IMR-90 (cell line): Measurements from ENCODE around the gene RPH3AL. TPM values are rescaled to one million over a fixed set of nuclear protein-coding genes. Genes with fewer than 3 reads are reported as not detected.

Experiments
- ATAC-seq: fragments of 200-7000 bp; cut with Tn5 transposase; 2 replicates; pipeline ENCODE4 v1.9.1; 2020; ENCODE audit warnings: low read depth, mild to moderate bottlenecking, moderate library complexity
- BruUV-seq: library from RNA; stranded (reverse); fragments of 400-500 nt; replicated peaks from 2 replicates; lab custom pipeline; 2021; lab: Mats Ljungman, UMichigan
- CTCF ChIA-PET: fragments of 300-600 bp; formaldehyde crosslinking; extraction: SDS; loops from one replicate; lab custom pipeline; 2021; ENCODE audit warnings: antibody characterized with exemption; lab: Yijun Ruan, JAX
- POLR2A ChIA-PET: fragments of 300-600 bp; sonication (Branson Sonifier 250); formaldehyde crosslinking; loops from one replicate; lab custom pipeline; 2022; ENCODE audit warnings: antibody characterized with exemption; ENCODE audit not compliant: unreplicated experiment; lab: Charles Lee
- DNase-seq: peaks from one replicate; pipeline ENCODE4 v3.0.0; 2013
- H2AFZ ChIP-seq: replicated peaks from 2 replicates; pipeline ENCODE3; 2013; ENCODE audit warnings: low read length, mild to moderate bottlenecking; ENCODE audit not compliant: poor library complexity
- H2AK5ac ChIP-seq: 2 replicates; pipeline ENCODE4 v1.6.1; 2013; ENCODE audit warnings: low read depth, low read length, inconsistent platforms
- H2AK9ac ChIP-seq: replicated peaks from 2 replicates; pipeline ENCODE3; 2013; ENCODE audit warnings: mild to moderate bottlenecking, low read depth, low read length, moderate library complexity; ENCODE audit not compliant: poor library complexity
- H2BK120ac ChIP-seq: 2 replicates; pipeline ENCODE4 v1.6.1; 2013; ENCODE audit warnings: low read depth, low read length, inconsistent platforms
- H2BK15ac ChIP-seq: 3 replicates; pipeline ENCODE4 v1.6.1; 2013; ENCODE audit warnings: low read depth, low read length, inconsistent platforms
- H2BK20ac ChIP-seq: 2 replicates; pipeline ENCODE4 v1.6.1; 2013; ENCODE audit warnings: low read depth, mild to moderate bottlenecking, inconsistent platforms, low read length, moderate library complexity
- H2BK5ac ChIP-seq: 2 replicates; pipeline ENCODE4 v1.6.1; 2013; ENCODE audit warnings: mild to moderate bottlenecking, low read depth, low read length, inconsistent platforms; ENCODE audit not compliant: poor library complexity, severe bottlenecking
- H3K14ac ChIP-seq: replicated peaks from 2 replicates; pipeline ENCODE4 v1.6.1; 2013; ENCODE audit warnings: low read depth, low read length, inconsistent platforms
- H3K18ac ChIP-seq: 2 replicates; pipeline ENCODE4 v1.6.1; 2013; ENCODE audit warnings: low read depth, low read length, control low read depth
- H3K23ac ChIP-seq: 2 replicates; pipeline ENCODE4 v1.6.1; 2013; ENCODE audit warnings: low read depth, low read length, inconsistent platforms
- H3K27ac ChIP-seq: 2 replicates; pipeline ENCODE4 v1.5.1; 2013; ENCODE audit warnings: mild to moderate bottlenecking, control low read depth, low read length; ENCODE audit not compliant: insufficient read depth
- H3K27me3 ChIP-seq: 2 replicates; pipeline ENCODE4 v1.6.1; 2013; ENCODE audit warnings: low read length; ENCODE audit not compliant: control insufficient read depth, insufficient read depth
- H3K36me3 ChIP-seq: 2 replicates; pipeline ENCODE4 v1.6.1; 2013; ENCODE audit warnings: low read length, mixed read lengths; ENCODE audit not compliant: control insufficient read depth, insufficient read depth
- H3K4ac ChIP-seq: 2 replicates; pipeline ENCODE4 v1.6.1; 2013; ENCODE audit warnings: low read depth, low read length, inconsistent platforms
- H3K4me1 ChIP-seq: 2 replicates; pipeline ENCODE4 v1.6.1; 2013; ENCODE audit warnings: low read length, mixed read lengths; ENCODE audit not compliant: control insufficient read depth, insufficient read depth
- H3K4me2 ChIP-seq: 2 replicates; pipeline ENCODE4 v1.6.1; 2013; ENCODE audit warnings: low read depth, mild to moderate bottlenecking, control low read depth, low read length, moderate library complexity
- H3K4me3 ChIP-seq: 2 replicates; pipeline ENCODE4 v1.5.1; 2013; ENCODE audit warnings: low read depth, mild to moderate bottlenecking, control low read depth, low read length, moderate library complexity; ENCODE audit not compliant: insufficient read depth
- H3K56ac ChIP-seq: 2 replicates; pipeline ENCODE4 v1.6.1; 2013; ENCODE audit warnings: low read length, inconsistent platforms; ENCODE audit not compliant: insufficient read depth; ENCODE audit errors: extremely low read depth
- H3K79me1 ChIP-seq, 2 experiments: 2 replicates each; pipeline ENCODE4 v1.6.1; 2013; ENCODE audit warnings: low read length in 2 of 2, inconsistent platforms in 1 of 2, low read depth in 1 of 2
- H3K9ac ChIP-seq: 2 replicates; pipeline ENCODE4 v1.6.1; 2013; ENCODE audit warnings: low read depth, low read length, control low read depth
- H3K9me1 ChIP-seq: 2 replicates; pipeline ENCODE4 v1.6.1; 2013; ENCODE audit warnings: low read length, inconsistent platforms; ENCODE audit not compliant: insufficient read depth
- H3K9me3 ChIP-seq: 2 replicates; pipeline ENCODE4 v1.6.1; 2013; ENCODE audit warnings: low read length; ENCODE audit not compliant: control insufficient read depth, insufficient read depth
- H4K20me1 ChIP-seq: 2 replicates; pipeline ENCODE4 v1.6.1; 2013; ENCODE audit warnings: low read length, inconsistent platforms; ENCODE audit not compliant: insufficient read depth
- H4K5ac ChIP-seq: 2 replicates; pipeline ENCODE4 v1.6.1; 2013; ENCODE audit warnings: mild to moderate bottlenecking, low read depth, low read length, control low read depth
- H4K8ac ChIP-seq, 2 experiments: 2 replicates each; pipeline ENCODE4 v1.6.1; 2013; ENCODE audit warnings: low read depth in 2 of 2, low read length in 2 of 2, control low read depth in 1 of 2, inconsistent platforms in 1 of 2
- H4K91ac ChIP-seq: 2 replicates; pipeline ENCODE4 v1.6.1; 2013; ENCODE audit warnings: low read depth, low read length, inconsistent platforms; ENCODE audit not compliant: insufficient read depth
- CHD1 ChIP-seq: IDR thresholded peaks from 2 replicates; pipeline ENCODE4 v1.6.1; 2012; ENCODE audit warnings: low read depth, low read length, improper control_type of control experiment
- NFE2L2 ChIP-seq: fragments of 150-350 bp; IDR thresholded peaks from 2 replicates; pipeline ENCODE4 v1.6.1; 2016; ENCODE audit warnings: low read depth, mild to moderate bottlenecking, low read length
- WGBS, 2 experiments: methylation state at CpG; one replicate each; pipeline versions ENCODE4 v1.1.5 to v1.1.7; 2013; ENCODE audit warnings: missing lambda C conversion rate in 2 of 2; ENCODE audit not compliant: insufficient read length in 1 of 2; ENCODE audit errors: extremely low coverage in 2 of 2; 5-methylcytosine and 5-hydroxymethylcytosine counted together
- dilution Hi-C: fragments of 300-500 bp; cut with HindIII; formaldehyde crosslinking; loops from one replicate; pipeline ENCODE4 v1.14.3; 2018; ENCODE audit warnings: low sequenced_read_pairs; ENCODE audit not compliant: unreplicated experiment
- in situ Hi-C: fragments of 300-500 bp; cut with MboI; formaldehyde crosslinking; loops from 3 replicates; pipeline ENCODE4 v1.14.3; 2019; ENCODE audit warnings: low sequenced_read_pairs, inconsistent platforms, mixed read lengths
- intact Hi-C: fragments of 100-400 bp; cut with micrococcal nuclease; formaldehyde crosslinking; loops from 2 replicates; pipeline ENCODE4 v1.10.0; 2022
- polyA plus RNA-seq, 3 experiments: library from polyadenylated mRNA; depleted of rRNA; stranded (reverse); fragments of >200 nt; gene quantifications; 2 replicates each; pipeline ENCODE4 v1.2.3, GENCODE V29; 2012; ENCODE audit warnings: low replicate concordance in 1 of 3
- total RNA-seq: library from RNA; depleted of rRNA; stranded (reverse); fragments of >200 nt; gene quantifications from 2 replicates; pipeline ENCODE4 v1.2.3, GENCODE V29; 2012

RPH3AL gene
- total and polyA plus RNA-seq, 2 of the 4 experiments (the other 2 are of a cell fraction): 1.8 to 2.5 TPM

DNA sequence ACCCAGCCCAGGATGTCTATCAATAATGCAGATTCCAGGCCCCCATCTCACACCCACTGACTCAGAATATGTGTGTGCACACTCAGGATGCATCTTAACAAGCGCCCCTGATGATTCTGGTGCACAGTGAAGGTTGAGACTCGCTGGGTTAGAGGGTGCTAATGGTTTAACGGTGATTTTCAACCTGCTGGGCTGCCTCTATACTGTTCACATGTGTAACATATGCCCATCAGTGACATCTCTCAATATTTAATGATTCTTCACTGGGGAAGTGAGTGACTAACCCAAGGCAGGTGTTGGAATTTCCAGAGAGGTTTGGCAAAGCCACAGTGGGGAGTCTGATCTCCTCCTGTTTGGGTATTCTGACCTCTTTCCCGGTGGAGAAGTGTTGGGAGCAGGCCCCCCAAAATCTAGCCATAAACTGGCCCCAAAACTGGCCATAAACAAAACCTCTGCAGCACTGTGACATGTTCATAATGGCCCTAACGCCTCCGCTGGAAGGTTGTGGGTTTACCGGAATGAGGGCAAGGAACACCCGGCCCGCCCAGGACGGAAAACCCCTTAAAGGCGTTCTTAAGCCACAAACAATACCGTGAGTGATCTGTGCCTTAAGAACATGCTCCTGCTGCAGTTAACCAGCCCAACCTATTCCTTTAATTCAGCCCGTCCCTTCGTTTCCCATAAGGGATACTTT is 167.0 kb downstream of the RPH3AL start:
- Histone ChIP-seq H3K14ac (no peak overlapping the region), H2BK15ac (no peak overlapping the region), H3K4me1 (no peaks in the 10 kb centered on the region), H3K23ac (no peak overlapping the region), H3K79me1 (no peaks in the 10 kb centered on the region), H3K27ac (no peak overlapping the region), H2AK9ac (no peak overlapping the region), H3K4ac (no peak overlapping the region), H4K8ac (no peak overlapping the region), H3K9ac (no peak overlapping the region), H4K91ac (no peak overlapping the region), H2BK120ac (no peak overlapping the region), H3K4me3 (no peak overlapping the region), H2BK20ac (no peak overlapping the region), H3K9me1 (no peaks in the 10 kb centered on the region), H2AK5ac (no peak overlapping the region), H3K27me3 (peaks cover 37% of the 10 kb centered on the region), H3K4me2 (no peak overlapping the region), H3K9me3 (no peaks in the 10 kb centered on the region), H3K18ac (no peak overlapping the region), H4K5ac (no peak overlapping the region), H4K20me1 (no peaks in the 10 kb centered on the region), H2AFZ (no peak overlapping the region), H3K56ac (no peak overlapping the region), H2BK5ac (no peak overlapping the region), H3K36me3 (no peaks in the 10 kb centered on the region)
- intact Hi-C loops: no loop called here
- in situ Hi-C loops: no loop called here
- no peak for ATAC-seq
- no peak for TF ChIP-seq CHD1
- TF ChIP-seq NFE2L2: no peak
- no peak for DNase-seq
- BruUV-seq: no TSS peak
- ChIA-PET POLR2A (no interaction called here), CTCF (no interaction called here)
- 87% methylated on average over 3 of the region's 14 CpGs; no CpG with 5 or more reads in 1 of the 2 experiments for WGBS, 2 experiments
- dilution Hi-C loops: no loop called here
